ENCODE measurements around the gene SLX9.
"Not testable (repeated sequence)": the region's sequence is repeated elsewhere in the genome, so short reads cannot be mapped to it uniquely, and the experiment has no call there.

SLX9 gene

DNA sequence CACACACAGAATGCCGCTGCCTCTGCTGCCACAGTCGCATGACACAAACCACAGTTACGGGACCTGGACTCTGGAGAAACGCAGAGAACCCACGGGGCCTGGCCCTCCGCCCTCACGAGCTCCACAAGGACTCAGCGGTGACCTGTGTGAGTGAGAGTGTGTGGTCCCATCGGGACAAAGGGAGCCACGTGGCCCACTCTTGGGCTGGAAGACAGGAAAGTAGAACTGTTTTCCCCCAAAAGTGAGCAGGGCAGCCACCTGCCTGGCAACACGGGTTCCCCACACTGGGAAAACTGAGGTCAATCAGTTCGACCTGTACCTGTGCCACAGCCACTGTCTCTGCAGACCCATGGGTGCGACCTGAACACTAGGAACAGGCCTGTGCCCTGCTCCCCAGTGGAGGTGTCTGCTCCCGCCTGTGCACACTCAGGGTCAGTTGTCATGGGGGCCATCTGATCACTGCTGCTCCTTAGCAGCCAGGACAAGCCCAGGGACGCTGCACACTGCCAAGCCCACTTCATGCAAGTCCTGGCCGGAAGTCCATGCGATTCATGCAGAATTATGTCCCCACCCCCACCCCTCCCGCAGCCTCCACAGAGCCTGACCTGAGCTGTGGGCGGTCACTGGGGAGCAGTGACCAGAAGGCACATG, 80.2 kb downstream of the SLX9 start:
- DNase-seq (ENCODE audit: low read depth): no peak

GRCh38 chr21:45020629-45021427, 81.0 kb downstream of the SLX9 start:
- DNase-seq (ENCODE audit: low read depth): no peak

GRCh38 chr21:45021428-45022347, 81.9 kb downstream of the SLX9 start:
- no peak for DNase-seq (ENCODE audit: low read depth)

GRCh38 chr21:45022348-45022675, 82.5 kb downstream of the SLX9 start:
- no peak for DNase-seq (ENCODE audit: low read depth)

DNA sequence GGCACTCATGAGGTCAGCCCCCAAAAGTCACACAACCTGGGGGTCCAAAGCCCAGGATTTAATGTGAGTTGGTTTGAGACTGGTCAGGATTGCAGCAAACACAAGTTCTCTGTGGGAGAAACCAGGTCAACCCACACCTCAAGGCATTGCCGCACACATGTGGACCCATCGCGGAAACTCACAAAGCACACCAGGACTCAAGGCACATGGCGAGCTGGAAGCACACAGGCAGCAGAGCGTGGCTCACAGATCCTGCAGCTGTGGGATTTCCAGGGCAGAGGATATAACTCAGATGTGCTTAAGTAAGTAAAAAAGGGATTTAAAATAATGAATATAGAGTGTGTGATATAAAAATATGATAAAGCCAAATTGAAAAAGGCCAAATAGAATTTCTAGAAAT, 82.9 kb downstream of the SLX9 start:
- no peak for DNase-seq (ENCODE audit: low read depth)

DNA sequence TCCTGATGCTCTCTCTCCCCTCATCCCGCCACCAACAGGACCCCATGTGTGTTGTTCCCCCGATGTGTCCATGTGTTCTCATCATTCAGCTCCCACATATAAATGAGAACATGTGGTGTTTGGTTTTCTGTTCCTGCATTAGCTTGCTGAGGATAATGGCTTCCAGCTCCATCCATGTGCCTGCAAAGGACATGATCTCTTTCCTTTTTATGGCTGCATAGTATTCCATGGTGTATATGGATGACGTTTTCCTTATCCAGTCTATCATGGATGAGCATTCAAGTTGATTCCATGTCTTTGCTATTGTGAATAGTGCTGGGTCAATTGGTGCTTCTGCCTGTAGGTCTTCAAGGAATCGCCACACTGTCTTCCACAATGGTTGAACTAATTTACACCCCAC, 84.7 kb downstream of the SLX9 start:
- not testable (repeated sequence) for DNase-seq (ENCODE audit: low read depth)

GRCh38 chr21:45026066-45026745, 86.4 kb downstream of the SLX9 start:
- no peak for DNase-seq (ENCODE audit: low read depth)
